ENCODE results near the gene DMD.

The DMD gene

GRCh38 chrX:31550158-31550557 lies 1661.2 kb downstream of the DMD start:
- Histone ChIP-seq H3K27me3 (replicated peaks) (no peaks in the 10 kb centered on the region), H3K36me3 (replicated peaks) (no peaks in the 10 kb centered on the region), H3K27ac (no peak overlapping the region), H3K4me3 (ENCODE audit: low read depth, low read length) (no peak overlapping the region)
- no peak for TF ChIP-seq CTCF (IDR thresholded peaks at IDR 0.05; ENCODE audit: low read depth, low read length, missing control alignments)
- in situ Hi-C loops (cut with HindIII; ENCODE audit: low pct_ligation_motif_present, low sequenced_read_pairs) = no loop called here
- no peak for DNase-seq

- Histone ChIP-seq H3K27me3 (replicated peaks) (no peaks in the 10 kb centered on the region), H3K4me3 (ENCODE audit: low read depth, low read length) (no peak overlapping the region), H3K27ac (no peak overlapping the region), H3K36me3 (replicated peaks) (no peaks in the 10 kb centered on the region)
- TF ChIP-seq CTCF (IDR thresholded peaks at IDR 0.05; ENCODE audit: low read depth, low read length, missing control alignments) = no peak
- in situ Hi-C loops (cut with HindIII; ENCODE audit: low pct_ligation_motif_present, low sequenced_read_pairs) = no loop called here
- no peak for DNase-seq
These were observed 1663.5 kb downstream of the DMD start for GRCh38 chrX:31547816-31548215.

- in situ Hi-C loops (cut with HindIII; ENCODE audit: low pct_ligation_motif_present, low sequenced_read_pairs) = no loop called here
- H3K27ac ChIP-seq = no peak overlapping the region
- no peaks in the 10 kb centered on the region for H3K27me3 ChIP-seq (replicated peaks)
- TF ChIP-seq CTCF (IDR thresholded peaks at IDR 0.05; ENCODE audit: low read depth, low read length, missing control alignments) = no peak
- no peak overlapping the region for H3K4me3 ChIP-seq (ENCODE audit: low read depth, low read length)
- DNase-seq = no peak
- H3K36me3 ChIP-seq (replicated peaks) = no peaks in the 10 kb centered on the region
These were observed 1663.9 kb downstream of the DMD start for GRCh38 chrX:31547416-31547815.

GRCh38 chrX:31546126-31546525 lies 1665.2 kb downstream of the DMD start:
- Histone ChIP-seq H3K4me3 (ENCODE audit: low read depth, low read length) (no peak overlapping the region), H3K27me3 (replicated peaks) (no peaks in the 10 kb centered on the region), H3K36me3 (replicated peaks) (no peaks in the 10 kb centered on the region), H3K27ac (peak overlapping the region; percentile 68)
- no peak for TF ChIP-seq CTCF (IDR thresholded peaks at IDR 0.05; ENCODE audit: low read depth, low read length, missing control alignments)
- DNase-seq = peak; percentile 78
- in situ Hi-C loops (cut with HindIII; ENCODE audit: low pct_ligation_motif_present, low sequenced_read_pairs) = no loop called here

GRCh38 chrX:31545726-31546125 lies 1665.6 kb downstream of the DMD start:
- Histone ChIP-seq H3K4me3 (ENCODE audit: low read depth, low read length) (no peak overlapping the region), H3K27ac (peak overlapping the region; percentile 68), H3K36me3 (replicated peaks) (no peaks in the 10 kb centered on the region), H3K27me3 (replicated peaks) (no peaks in the 10 kb centered on the region)
- TF ChIP-seq CTCF (IDR thresholded peaks at IDR 0.05; ENCODE audit: low read depth, low read length, missing control alignments) = no peak
- in situ Hi-C loops (cut with HindIII; ENCODE audit: low pct_ligation_motif_present, low sequenced_read_pairs) = no loop called here
- DNase-seq = no peak

- no peak overlapping the region for H3K4me3 ChIP-seq (ENCODE audit: low read depth, low read length)
- H3K27me3 ChIP-seq (replicated peaks) = no peaks in the 10 kb centered on the region
- in situ Hi-C loops (cut with HindIII; ENCODE audit: low pct_ligation_motif_present, low sequenced_read_pairs) = no loop called here
- H3K36me3 ChIP-seq (replicated peaks) = no peaks in the 10 kb centered on the region
- TF ChIP-seq CTCF (IDR thresholded peaks at IDR 0.05; ENCODE audit: low read depth, low read length, missing control alignments) = no peak
- no peak for DNase-seq
- peak overlapping the region; percentile 68 for H3K27ac ChIP-seq
These were observed 1666.2 kb downstream of the DMD start for GRCh38 chrX:31545191-31545590.

Measured in brain microvascular endothelial cell (primary cell).